ENCODE measurements around the gene ARHGAP45.

GRCh38 chr19:1076046-1076386, 9.0 kb downstream of the ARHGAP45 start:
- TF ChIP-seq POLR2AphosphoS5 (IDR thresholded peaks at IDR 0.05; ENCODE audit: low read depth, low read length) (no peak), BCL11A (IDR thresholded peaks at IDR 0.05; ENCODE audit: low read depth in 2 of 2, low read length in 2 of 2) (no peak), SUZ12 (IDR thresholded peaks at IDR 0.05; ENCODE audit: low read length) (no peak), RNF2 (IDR thresholded peaks at IDR 0.05; ENCODE audit: borderline replicate concordance, low read depth, low read length, missing control alignments, poor library complexity, severe bottlenecking) (no peak), EZH2 (IDR thresholded peaks at IDR 0.05; ENCODE audit: low read depth, low read length, severe bottlenecking) (no peak), YY1 (IDR thresholded peaks at IDR 0.05; ENCODE audit: low read depth, low read length) (no peak), CTCF (IDR thresholded peaks at IDR 0.05; ENCODE audit: control extremely low read depth in 1 of 3, insufficient read depth in 1 of 3, low read depth in 1 of 3, low read length in 3 of 3) (no peak)
